ACC112 (cell line): ENCODE measurements around the gene SPSB3.
A peak's percentile ranks its signal among the peaks of the same experiment; 100 is the strongest.

Experiments used
- H2AFZ ChIP-seq: fragments of 200-600 bp; sonication (generic); one replicate; pipeline ENCODE4 v1.6.0; 2017; ENCODE audit warnings: antibody characterized with exemption, low read length; ENCODE audit not compliant: unreplicated experiment
- H3K27ac ChIP-seq: fragments of 200-600 bp; sonication (generic); 2 replicates; pipeline ENCODE4 v1.5.1; 2014; ENCODE audit warnings: low read depth, mild to moderate bottlenecking, antibody characterized with exemption, low read length, moderate library complexity
- H3K27me3 ChIP-seq: fragments of 200-600 bp; sonication (generic); 2 replicates; pipeline ENCODE4 v1.6.1; 2014; ENCODE audit warnings: mild to moderate bottlenecking, antibody characterized with exemption, low read length, moderate library complexity, mixed read lengths; ENCODE audit not compliant: insufficient read depth
- H3K36me3 ChIP-seq: fragments of 200-600 bp; sonication (generic); 2 replicates; pipeline ENCODE4 v1.6.1; 2016; ENCODE audit warnings: mild to moderate bottlenecking, antibody characterized with exemption, low read length, moderate library complexity, mixed read lengths; ENCODE audit not compliant: insufficient read depth
- H3K4me1 ChIP-seq: fragments of 200-600 bp; sonication (generic); one replicate; pipeline ENCODE4 v1.6.1; 2016; ENCODE audit warnings: low read length, mixed read lengths; ENCODE audit not compliant: insufficient read depth, unreplicated experiment, control insufficient read depth
- H3K4me3 ChIP-seq: fragments of 200-600 bp; sonication (generic); 2 replicates; pipeline ENCODE4 v1.5.1; 2014; ENCODE audit warnings: mild to moderate bottlenecking, low read depth, low read length
- H3K79me2 ChIP-seq: fragments of 200-600 bp; sonication (generic); one replicate; pipeline ENCODE4 v1.6.0; 2016; ENCODE audit warnings: low read length; ENCODE audit not compliant: control insufficient read depth, unreplicated experiment, insufficient read depth

Gene SPSB3

DNA sequence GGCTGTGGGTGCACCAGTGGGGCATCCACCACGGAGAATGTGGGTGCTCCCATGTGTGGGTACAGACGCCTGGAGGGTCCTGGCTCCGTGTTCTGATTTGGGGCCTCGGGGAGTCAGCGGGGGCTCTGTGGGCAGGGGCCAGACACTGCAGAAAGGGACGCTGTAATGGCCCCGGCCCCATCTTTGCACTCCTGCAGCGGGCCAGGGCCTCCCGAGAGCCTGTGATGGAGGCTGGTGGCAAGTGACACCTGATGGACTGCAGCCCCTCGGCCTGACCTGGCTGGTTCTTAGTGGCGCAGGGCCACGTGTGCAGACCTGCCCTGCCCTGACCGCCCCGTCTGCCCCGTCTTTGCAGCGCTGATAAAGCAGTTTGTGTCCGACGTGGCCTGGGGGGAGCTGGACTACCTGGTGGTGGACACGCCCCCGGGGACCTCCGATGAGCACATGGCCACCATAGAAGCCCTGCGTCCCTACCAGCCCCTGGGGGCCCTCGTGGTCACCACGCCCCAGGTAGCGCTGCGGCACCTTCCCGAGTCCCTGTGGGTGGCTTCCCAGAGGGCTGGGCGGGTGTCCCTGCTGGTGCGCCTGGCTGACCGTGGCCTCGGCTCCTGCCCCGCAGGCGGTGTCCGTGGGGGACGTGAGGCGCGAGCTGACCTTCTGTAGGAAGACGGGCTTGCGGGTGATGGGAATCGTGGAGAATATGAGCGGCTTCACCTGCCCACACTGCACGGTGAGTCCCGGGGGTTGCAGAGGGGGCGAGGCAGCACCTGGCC is 5.1 kb upstream of the SPSB3 start:
- H3K4me3 ChIP-seq: no peak overlapping the region
- H3K4me1 ChIP-seq: peaks cover 5% of the 10 kb centered on the region
- no peaks in the 10 kb centered on the region for H3K36me3 ChIP-seq
- H2AFZ ChIP-seq: no peak overlapping the region
- H3K79me2 ChIP-seq: peaks cover 42% of the 10 kb centered on the region
- no peak overlapping the region for H3K27ac ChIP-seq
- H3K27me3 ChIP-seq: no peaks in the 10 kb centered on the region

DNA sequence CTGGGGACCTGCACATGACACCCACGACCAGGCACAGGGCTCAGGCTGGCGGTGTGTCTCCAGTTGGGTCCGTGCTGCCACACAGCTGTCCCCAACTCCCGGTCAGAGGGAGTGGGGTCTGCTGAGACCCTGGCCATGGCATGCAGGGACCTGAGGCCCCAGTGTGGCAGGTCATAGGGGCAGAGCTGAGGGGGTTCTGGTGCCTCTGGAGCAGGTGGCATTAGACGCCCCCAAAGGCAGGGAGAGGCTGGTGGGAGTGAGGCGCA is 4.6 kb upstream of the SPSB3 start:
- no peaks in the 10 kb centered on the region for H3K36me3 ChIP-seq

DNA sequence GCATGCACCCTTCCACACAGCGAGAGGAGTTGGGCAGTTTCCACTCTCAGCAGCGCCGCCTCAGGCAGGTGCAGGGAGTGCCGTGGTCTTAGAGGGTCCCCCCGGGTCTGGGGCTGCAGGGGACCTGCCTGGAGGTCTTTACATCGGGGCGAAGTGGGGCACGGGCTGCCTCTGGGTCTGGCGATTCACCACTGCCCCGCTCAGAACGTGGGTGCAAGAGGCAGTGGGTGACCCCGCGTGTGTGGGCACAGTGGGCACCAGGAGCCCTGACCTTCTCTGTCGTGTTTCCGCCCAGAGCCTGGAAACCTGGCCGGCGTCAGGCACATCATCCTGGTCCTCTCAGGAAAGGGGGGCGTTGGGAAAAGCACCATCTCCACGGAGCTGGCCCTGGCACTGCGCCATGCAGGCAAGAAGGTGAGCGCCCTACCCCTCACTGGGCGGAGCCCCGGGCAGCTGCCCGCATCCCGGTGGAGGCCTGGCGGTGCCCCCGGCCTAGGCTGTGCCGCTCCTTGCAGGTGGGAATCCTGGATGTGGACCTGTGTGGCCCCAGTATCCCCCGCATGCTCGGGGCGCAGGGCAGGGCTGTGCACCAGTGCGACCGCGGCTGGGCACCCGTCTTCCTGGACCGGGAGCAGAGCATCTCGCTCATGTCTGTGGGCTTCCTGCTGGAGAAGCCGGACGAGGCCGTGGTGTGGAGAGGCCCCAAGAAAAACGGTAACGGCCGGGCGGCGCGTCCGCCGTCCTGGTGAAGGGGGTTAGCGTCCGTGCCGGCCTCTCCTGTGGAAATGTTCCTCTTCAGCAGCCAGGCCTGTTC is 4.1 kb upstream of the SPSB3 start:
- Histone ChIP-seq H3K27ac (no peak overlapping the region), H3K27me3 (no peaks in the 10 kb centered on the region), H3K36me3 (no peaks in the 10 kb centered on the region), H3K4me3 (no peak overlapping the region), H3K4me1 (peaks cover 7% of the 10 kb centered on the region), H2AFZ (no peak overlapping the region), H3K79me2 (peaks cover 42% of the 10 kb centered on the region)

More for the DNA sequence above, 4.6 kb upstream of the SPSB3 start:
- H3K4me3 ChIP-seq: no peak overlapping the region
- no peaks in the 10 kb centered on the region for H3K27me3 ChIP-seq
- H2AFZ ChIP-seq: no peak overlapping the region
- H3K79me2 ChIP-seq: peaks cover 42% of the 10 kb centered on the region
- no peak overlapping the region for H3K27ac ChIP-seq
- H3K4me1 ChIP-seq: peaks cover 5% of the 10 kb centered on the region

DNA sequence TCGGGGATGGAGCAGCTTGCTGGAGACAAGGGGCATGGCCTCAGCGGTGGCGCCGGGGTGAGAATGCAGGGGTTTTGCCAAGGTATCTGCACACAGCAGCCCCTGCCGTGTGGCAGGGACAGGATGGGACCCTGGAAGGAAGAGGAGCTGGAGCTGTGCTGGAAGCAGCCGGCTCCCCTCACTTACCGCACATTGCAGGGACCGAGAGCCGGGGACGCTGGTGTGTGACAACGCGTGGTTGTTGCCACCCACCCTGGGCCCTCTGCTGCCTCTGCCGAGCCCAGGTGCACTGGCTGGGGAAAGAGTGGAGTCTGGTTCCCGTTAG is 3.4 kb upstream of the SPSB3 start:
- no peaks in the 10 kb centered on the region for H3K27me3 ChIP-seq
- H3K4me1 ChIP-seq: peaks cover 11% of the 10 kb centered on the region
- H2AFZ ChIP-seq: no peak overlapping the region
- H3K79me2 ChIP-seq: peaks cover 42% of the 10 kb centered on the region
- no peaks in the 10 kb centered on the region for H3K36me3 ChIP-seq
- no peak overlapping the region for H3K27ac ChIP-seq
- no peak overlapping the region for H3K4me3 ChIP-seq

DNA sequence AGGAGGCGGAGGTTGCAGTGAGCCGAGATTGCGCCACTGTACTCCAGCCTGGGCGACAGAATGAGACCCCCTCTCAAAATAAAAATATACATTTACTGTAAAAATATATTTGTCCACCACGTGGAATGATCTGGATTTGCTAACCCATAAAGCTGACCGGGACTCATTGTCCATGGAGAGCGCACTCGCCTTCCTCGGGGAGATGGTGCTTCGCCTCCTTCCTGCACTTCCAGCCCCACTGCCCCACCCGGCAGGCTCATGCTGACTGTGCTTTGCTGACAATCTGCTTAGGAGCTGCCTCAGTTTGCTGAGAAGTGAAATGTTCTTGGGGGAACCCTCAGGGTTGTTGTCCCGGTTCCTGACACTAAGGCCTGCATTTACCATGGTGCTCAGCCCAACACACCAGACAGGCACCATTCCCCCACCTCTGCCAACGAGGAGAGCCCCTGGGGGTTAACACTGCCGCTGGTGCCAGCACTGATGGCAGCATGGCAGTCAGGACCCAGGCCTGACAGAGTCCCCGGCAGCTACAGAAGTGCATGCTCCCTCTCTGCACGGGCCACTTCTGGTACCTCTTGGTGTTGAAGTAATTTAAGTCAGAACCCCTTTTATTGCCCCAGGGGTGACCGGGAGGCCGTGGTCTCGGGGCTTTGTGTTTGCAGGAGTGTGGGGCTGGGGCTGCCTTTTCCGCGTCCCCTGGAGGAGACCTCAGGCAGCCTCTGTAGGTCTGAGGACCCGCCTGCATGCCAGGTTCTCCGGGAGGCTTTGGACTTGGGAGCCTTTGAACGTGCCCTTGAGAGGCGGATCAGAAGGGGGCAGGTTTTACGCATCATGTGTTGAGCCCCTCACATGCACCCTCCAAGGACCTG is 2.8 kb upstream of the SPSB3 start:
- Histone ChIP-seq H3K36me3 (no peaks in the 10 kb centered on the region), H3K27me3 (no peaks in the 10 kb centered on the region), H3K27ac (no peak overlapping the region), H3K4me1 (peaks cover 11% of the 10 kb centered on the region), H3K4me3 (no peak overlapping the region), H2AFZ (no peak overlapping the region), H3K79me2 (peaks cover 42% of the 10 kb centered on the region)

DNA sequence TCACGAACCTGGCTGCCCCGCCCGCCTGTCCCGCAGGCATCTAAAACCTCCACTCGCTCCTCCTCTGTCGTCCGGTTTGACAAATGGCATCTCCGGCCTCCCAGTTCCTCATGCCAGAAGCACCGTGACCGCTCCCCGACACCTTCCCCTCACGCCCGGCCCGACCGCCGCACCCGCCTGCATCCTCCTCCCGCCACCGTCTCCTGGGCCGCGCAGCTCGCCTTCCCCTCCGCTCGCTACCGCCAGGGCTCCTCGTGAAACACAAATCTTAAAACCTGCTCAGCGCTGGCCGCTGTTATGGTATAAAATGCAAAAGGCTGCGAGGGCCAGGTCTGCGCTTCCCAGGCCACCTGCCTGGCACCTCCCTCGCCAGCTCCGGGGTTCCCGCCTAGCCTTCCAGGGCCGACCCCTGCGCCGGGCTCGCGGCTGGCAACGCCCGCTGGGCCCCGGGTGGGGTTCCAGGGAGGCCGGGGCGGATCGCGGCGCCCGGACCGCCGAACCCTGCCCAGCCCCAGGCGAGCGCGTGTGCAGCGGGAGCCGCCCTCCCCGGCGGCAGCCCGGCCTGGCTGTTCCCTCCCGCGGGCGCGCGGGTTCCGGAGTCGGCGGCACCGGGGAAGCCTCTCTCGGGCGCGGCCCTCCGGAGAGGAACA is 488 bp downstream of the SPSB3 start:
- H3K4me3 ChIP-seq: peak overlapping the region; percentile 92
- H2AFZ ChIP-seq: peak overlapping the region; percentile 49
- no peaks in the 10 kb centered on the region for H3K36me3 ChIP-seq
- H3K4me1 ChIP-seq: peaks cover 11% of the 10 kb centered on the region
- H3K79me2 ChIP-seq: peaks cover 36% of the 10 kb centered on the region
- no peaks in the 10 kb centered on the region for H3K27me3 ChIP-seq
- no peak overlapping the region; the same call in 1 of the 2 replicates for H3K27ac ChIP-seq

DNA sequence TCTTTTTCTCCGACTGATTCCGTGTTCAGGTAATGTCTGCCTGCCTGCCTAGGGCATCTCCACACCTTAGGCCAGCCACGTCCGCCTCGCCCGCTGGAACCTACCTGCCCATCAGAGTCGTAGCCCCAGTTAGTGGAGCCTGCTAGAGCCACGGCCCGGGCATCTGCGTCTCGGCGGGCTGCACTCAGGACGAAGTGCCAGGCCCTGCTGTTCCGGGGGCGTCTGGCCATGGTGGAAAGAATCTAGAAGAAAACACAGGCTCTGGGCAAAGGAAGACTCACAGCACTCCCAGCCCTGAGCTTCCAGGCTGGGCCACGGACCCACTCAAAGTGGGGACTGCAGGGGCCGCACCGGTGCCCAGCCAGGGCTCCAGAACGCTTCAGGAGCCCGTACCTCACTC is 1.1 kb downstream of the SPSB3 start:
- H3K79me2 ChIP-seq: peaks cover 30% of the 10 kb centered on the region

DNA sequence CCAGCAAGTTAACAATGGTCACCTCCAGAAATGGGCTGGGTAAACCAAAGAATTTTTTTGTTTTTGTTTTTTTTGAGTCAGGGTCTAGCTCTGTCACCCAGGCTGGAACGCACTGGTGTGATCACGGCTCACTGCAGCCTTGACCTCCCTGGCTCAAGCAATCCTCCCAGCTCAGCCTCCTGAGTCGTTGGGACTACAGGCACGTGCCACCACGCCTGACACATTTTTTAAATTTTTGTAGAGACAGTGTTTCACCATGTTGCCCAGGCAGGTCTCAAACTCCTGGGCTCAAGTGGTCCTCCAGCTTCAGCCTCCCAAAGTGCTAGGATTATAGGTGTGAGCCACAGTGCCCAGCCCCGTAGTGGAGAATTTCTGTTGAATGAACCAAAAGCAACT is 1.7 kb downstream of the SPSB3 start:
- no peak overlapping the region for H2AFZ ChIP-seq
- H3K4me3 ChIP-seq: peak overlapping the region; percentile 92; the same call in 1 of the 2 replicates
- H3K27ac ChIP-seq: no peak overlapping the region
- no peaks in the 10 kb centered on the region for H3K36me3 ChIP-seq
- peaks cover 11% of the 10 kb centered on the region for H3K4me1 ChIP-seq
- H3K79me2 ChIP-seq: peaks cover 25% of the 10 kb centered on the region
- H3K27me3 ChIP-seq: no peaks in the 10 kb centered on the region

More for the DNA sequence above, 1.1 kb downstream of the SPSB3 start:
- Histone ChIP-seq H3K27me3 (no peaks in the 10 kb centered on the region), H2AFZ (no peak overlapping the region), H3K27ac (no peak overlapping the region), H3K4me1 (peaks cover 11% of the 10 kb centered on the region), H3K4me3 (peak overlapping the region; percentile 92), H3K36me3 (no peaks in the 10 kb centered on the region)

DNA sequence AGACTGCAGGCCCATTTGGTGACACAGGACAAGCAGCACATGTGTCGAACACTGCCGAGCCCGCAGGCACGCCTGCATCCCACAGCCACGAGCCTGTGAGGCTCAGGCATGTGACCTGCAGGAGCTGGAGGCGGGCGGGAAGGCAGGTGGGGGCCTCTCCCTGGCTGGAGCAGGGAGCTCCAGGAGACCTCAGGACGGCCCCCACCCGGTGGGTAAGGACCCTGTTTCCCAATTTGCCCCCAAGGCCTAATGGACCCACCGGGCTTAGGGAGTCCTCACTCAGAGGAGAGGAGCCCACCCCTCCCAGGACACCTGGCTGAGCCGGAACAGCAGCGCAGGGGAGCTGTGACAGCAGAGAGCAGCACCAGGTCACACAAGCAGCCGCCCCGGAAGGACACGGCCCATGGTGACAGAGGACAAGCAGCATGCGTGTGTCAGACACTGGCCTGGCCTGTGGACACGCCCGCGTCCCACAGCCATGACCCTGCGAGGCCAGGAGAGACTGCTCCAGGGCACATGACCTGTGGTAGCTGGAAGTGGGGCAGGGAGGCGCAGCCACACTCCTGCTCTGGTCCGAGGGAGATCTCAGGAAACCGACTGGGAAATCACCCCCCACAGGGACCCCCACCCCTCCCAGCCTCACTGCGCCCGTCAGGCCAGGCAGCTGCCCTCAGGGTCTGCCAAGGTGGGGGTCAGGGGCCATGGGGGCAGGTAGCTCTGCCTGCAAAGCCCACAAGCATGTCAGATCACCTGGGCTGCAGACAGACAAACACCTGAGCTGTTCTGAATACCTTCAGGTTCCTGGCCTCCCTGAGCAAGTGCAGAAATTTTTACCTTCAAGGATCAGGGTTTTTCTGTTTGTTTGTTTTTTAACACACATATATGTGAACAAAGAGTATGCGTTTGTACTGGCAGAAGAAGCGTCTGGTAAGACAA is 2.4 kb downstream of the SPSB3 start:
- Histone ChIP-seq H2AFZ (no peak overlapping the region), H3K36me3 (no peaks in the 10 kb centered on the region), H3K27me3 (no peaks in the 10 kb centered on the region), H3K79me2 (peaks cover 18% of the 10 kb centered on the region), H3K4me1 (peaks cover 11% of the 10 kb centered on the region), H3K4me3 (no peak overlapping the region), H3K27ac (no peak overlapping the region)
